GM23338 (cell line): ENCODE measurements around the gene CCDC184. TPM values are rescaled to one million over a fixed set of nuclear protein-coding genes. Genes with fewer than 3 reads are reported as not detected.

ENCODE experiments used
- ATAC-seq: fragments of 200-7000 bp; cut with Tn5 transposase; 3 replicates; pipeline ENCODE4 v1.9.1; 2020
- DNase-seq: peaks from one replicate; pipeline ENCODE4 v3.0.0-alpha.2; 2015; ENCODE audit warnings: low spot score
- H2AFZ ChIP-seq: fragments of 200-600 bp; sonication (generic); 2 replicates; pipeline ENCODE4 v1.8.0; 2016; ENCODE audit warnings: antibody characterized with exemption, mild to moderate bottlenecking, moderate library complexity
- H3F3A ChIP-seq: fragments of 200-600 bp; sonication (generic); replicated peaks from 2 replicates; pipeline ENCODE4 v1.8.0; 2017; ENCODE audit warnings: antibody characterized with exemption, mixed run types, low read depth
- H3K27ac ChIP-seq: fragments of 200-600 bp; sonication (generic); 2 replicates; pipeline ENCODE4 v1.6.1; 2016; ENCODE audit warnings: low read depth
- H3K27me3 ChIP-seq: fragments of 200-600 bp; sonication (generic); 2 replicates; pipeline ENCODE4 v1.8.0; 2016; ENCODE audit warnings: mild to moderate bottlenecking, mixed run types, moderate library complexity; ENCODE audit not compliant: insufficient read depth
- H3K36me3 ChIP-seq: fragments of 200-600 bp; sonication (generic); 2 replicates; pipeline ENCODE4 v1.8.0; 2016; ENCODE audit warnings: mild to moderate bottlenecking; ENCODE audit not compliant: insufficient read depth
- H3K4me1 ChIP-seq: fragments of 200-600 bp; sonication (generic); 2 replicates; pipeline ENCODE4 v1.8.0; 2016; ENCODE audit warnings: mild to moderate bottlenecking, moderate library complexity; ENCODE audit not compliant: insufficient read depth
- H3K4me2 ChIP-seq: fragments of 200-600 bp; sonication (generic); 2 replicates; pipeline ENCODE4 v1.7.1; 2017; ENCODE audit warnings: mixed run types
- H3K4me3 ChIP-seq: fragments of 200-600 bp; sonication (generic); 2 replicates; pipeline ENCODE4 v1.6.1; 2016; ENCODE audit warnings: mixed run types
- H3K79me2 ChIP-seq: fragments of 200-600 bp; sonication (generic); replicated peaks from 2 replicates; pipeline ENCODE4 v1.8.0; 2017; ENCODE audit warnings: mild to moderate bottlenecking; ENCODE audit not compliant: insufficient read depth
- H3K9me2 ChIP-seq: fragments of 200-600 bp; sonication (generic); 2 replicates; pipeline ENCODE4 v1.8.0; 2017; ENCODE audit not compliant: insufficient read depth
- H4K20me1 ChIP-seq: fragments of 200-600 bp; sonication (generic); replicated peaks from 2 replicates; pipeline ENCODE4 v1.8.0; 2017; ENCODE audit warnings: mild to moderate bottlenecking; ENCODE audit not compliant: insufficient read depth
- H3K27ac Mint-ChIP-seq: 2 replicates; pipeline ENCODE4 v1.8.0; 2020; ENCODE audit warnings: inconsistent platforms, mild to moderate bottlenecking, moderate library complexity, mixed read lengths
- H3K27me3 Mint-ChIP-seq: 3 replicates; pipeline ENCODE4 v1.8.0; 2022; ENCODE audit warnings: low read depth, mild to moderate bottlenecking, moderate library complexity, mixed read lengths, inconsistent platforms; ENCODE audit not compliant: insufficient read depth, poor library complexity
- H3K36me3 Mint-ChIP-seq: 3 replicates; pipeline ENCODE4 v1.8.0; 2021; ENCODE audit warnings: low read depth, mild to moderate bottlenecking, inconsistent platforms, moderate library complexity, mixed read lengths
- H3K4me1 Mint-ChIP-seq: 3 replicates; pipeline ENCODE4 v1.8.0; 2020; ENCODE audit warnings: mild to moderate bottlenecking, inconsistent platforms, mixed read lengths
- H3K4me3 Mint-ChIP-seq: 3 replicates; pipeline ENCODE4 v1.8.0; 2021; ENCODE audit warnings: moderate library complexity, mild to moderate bottlenecking, inconsistent platforms, mixed read lengths
- H3K9me3 Mint-ChIP-seq: 3 replicates; pipeline ENCODE4 v1.8.0; 2020; ENCODE audit warnings: moderate library complexity, mild to moderate bottlenecking, inconsistent platforms, mixed read lengths
- CREB1 ChIP-seq: fragments of 250-450 bp; sonication (Bioruptor Pico); IDR thresholded peaks from 2 replicates; pipeline ENCODE4 v1.5.0; 2020; ENCODE audit warnings: low read depth, mild to moderate bottlenecking, moderate library complexity
- CTCF ChIP-seq, 2 experiments: fragments of 200-600 bp in 1 of 2; sonication (generic) in 1 of 2; conservative IDR thresholded peaks; 2 replicates each; pipeline versions ENCODE4 v1.5.1 to v1.6.1; 2016 to 2017; ENCODE audit warnings: antibody characterized with exemption in 2 of 2, low read depth in 2 of 2, mild to moderate bottlenecking in 2 of 2, moderate library complexity in 1 of 2
- ETS1 ChIP-seq: IDR thresholded peaks from 2 replicates; pipeline ENCODE4 v1.6.1; 2016; ENCODE audit warnings: antibody characterized with exemption
- NANOG ChIP-seq: IDR thresholded peaks from 2 replicates; pipeline ENCODE4 v1.6.1; 2016; ENCODE audit warnings: antibody characterized with exemption, borderline replicate concordance
- POLR2AphosphoS5 ChIP-seq: IDR thresholded peaks from 2 replicates; pipeline ENCODE4 v1.6.1; 2016; ENCODE audit warnings: antibody characterized with exemption, low read depth
- REST ChIP-seq: IDR thresholded peaks from one replicate; pipeline ENCODE4 v1.6.1; 2018; ENCODE audit warnings: antibody characterized with exemption; ENCODE audit not compliant: unreplicated experiment
- STAT1 ChIP-seq: IDR thresholded peaks from one replicate; pipeline ENCODE4 v1.6.1; 2016; ENCODE audit warnings: antibody characterized with exemption; ENCODE audit not compliant: unreplicated experiment
- ZNF114 ChIP-seq: fragments of 250-450 bp; sonication (Bioruptor Pico); IDR thresholded peaks from 2 replicates; pipeline ENCODE4 v1.5.0; 2020; ENCODE audit warnings: mild to moderate bottlenecking, moderate library complexity
- polyA plus RNA-seq: library from polyadenylated mRNA; unstranded; fragments of >200 nt; fragmentation: Nextera tagmentation; extraction: Ambion mirVana; gene quantifications from 2 replicates; pipeline ENCODE4 v1.2.1, GENCODE V29; 2016
- total RNA-seq: library from RNA; depleted of rRNA; stranded (reverse); fragments of >200 nt; shearing (Covaris generic); gene quantifications from 2 replicates; pipeline ENCODE4 v1.2.3, GENCODE V29; 2014

Gene CCDC184
- total and polyA plus RNA-seq, 2 experiments from 2014 or later: 1.8 to 2.8 TPM

GRCh38 chr12:48192861-48193260 lies 9.4 kb downstream of the CCDC184 start:
- no peaks in the 10 kb centered on the region for H4K20me1 ChIP-seq
- Mint-ChIP-seq H3K4me3 (no peak overlapping the region), H3K27me3 (peaks cover 8% of the 10 kb centered on the region), H3K36me3 (no peaks in the 10 kb centered on the region), H3K27ac (no peak overlapping the region), H3K4me1 (peaks cover 16% of the 10 kb centered on the region; the same call in 2 of the 3 replicates), H3K9me3 (no peaks in the 10 kb centered on the region)
- TF ChIP-seq NANOG (no peak), STAT1 (no peak), POLR2AphosphoS5 (no peak), CREB1 (CRISPR knock-in tag) (no peak), CTCF (conservative IDR thresholded peaks at IDR 0.05; ENCODE audit: low read depth in 2 of 2) (no peak)
- no peaks in the 10 kb centered on the region for H3F3A ChIP-seq
- ATAC-seq: no peak
- H3K9me2 ChIP-seq: no peaks in the 10 kb centered on the region
- no peaks in the 10 kb centered on the region for H3K36me3 ChIP-seq
- H3K27ac ChIP-seq: no peak overlapping the region
- H3K4me2 ChIP-seq: no peak overlapping the region
- no peak for DNase-seq
- peaks cover 8% of the 10 kb centered on the region for H3K4me1 ChIP-seq
- H3K27me3 ChIP-seq: peaks cover 26% of the 10 kb centered on the region; the same call in 1 of the 2 replicates
- no peaks in the 10 kb centered on the region for H3K79me2 ChIP-seq
- H2AFZ ChIP-seq: no peak overlapping the region
- no peak overlapping the region for H3K4me3 ChIP-seq

- Histone ChIP-seq H3K27ac (no peak overlapping the region), H3K9me2 (no peaks in the 10 kb centered on the region), H3F3A (no peaks in the 10 kb centered on the region), H3K4me2 (no peak overlapping the region), H3K79me2 (no peaks in the 10 kb centered on the region), H3K4me3 (no peak overlapping the region), H2AFZ (no peak overlapping the region), H3K36me3 (no peaks in the 10 kb centered on the region), H4K20me1 (no peaks in the 10 kb centered on the region), H3K27me3 (peaks cover 26% of the 10 kb centered on the region), H3K4me1 (peaks cover 8% of the 10 kb centered on the region)
- ATAC-seq (no peak), DNase-seq (no peak)
- no peaks in the 10 kb centered on the region for H3K9me3 Mint-ChIP-seq
- TF ChIP-seq STAT1: no peak
- TF ChIP-seq ETS1: no peak
- TF ChIP-seq ZNF114 (CRISPR knock-in tag): no peak
- TF ChIP-seq REST: no peak
- no peak for TF ChIP-seq CREB1 (CRISPR knock-in tag)
- TF ChIP-seq NANOG: no peak
- H3K27me3 Mint-ChIP-seq: peaks cover 12% of the 10 kb centered on the region
- H3K27ac Mint-ChIP-seq: no peak overlapping the region
- no peak overlapping the region for H3K4me3 Mint-ChIP-seq
- no peaks in the 10 kb centered on the region for H3K36me3 Mint-ChIP-seq
- peaks cover 12% of the 10 kb centered on the region; the same call in 2 of the 3 replicates for H3K4me1 Mint-ChIP-seq
Measured at GRCh38 chr12:48193623-48194022, 10.2 kb downstream of the CCDC184 start.
